Measurements from ENCODE around the gene SAFB2. TPM values are rescaled to one million over a fixed set of nuclear protein-coding genes. Genes with fewer than 3 reads are reported as not detected.

Gene SAFB2
- total and polyA plus RNA-seq, 2 donors (not counting 3 experiments of a cell fraction or from before 2014, with no cell fraction given), result 24.6 to 85.9 TPM

GRCh38 chr19:5540208-5540607 is 82.4 kb downstream of the SAFB2 start:
- H3K9me1 ChIP-seq (replicated peaks; ENCODE audit: control insufficient read depth, extremely low read depth, insufficient read depth, low read length), result no peaks in the 10 kb centered on the region
- dilution Hi-C loops (cut with MboI; ENCODE audit: extremely low pct_ligation_motif_present, low sequenced_read_pairs) (no loop called here), intact Hi-C loops (cut with micrococcal nuclease) (no loop called here)
- ChIA-PET CTCF (no interaction called here), POLR2A (no interaction called here)
- H3K9me3 ChIP-seq (replicated peaks; ENCODE audit: control insufficient read depth, insufficient read depth, low read length), result no peaks in the 10 kb centered on the region
- H4K20me1 ChIP-seq (replicated peaks; ENCODE audit: control insufficient read depth, extremely low read depth, insufficient read depth, low read length), result no peaks in the 10 kb centered on the region
- H3K4me1 ChIP-seq (ENCODE audit: control insufficient read depth, extremely low read depth, insufficient read depth, low read length), result no peaks in the 10 kb centered on the region
- H3K79me2 ChIP-seq (ENCODE audit: control insufficient read depth, insufficient read depth, low read length), result no peaks in the 10 kb centered on the region
- no peak overlapping the region for H3K4me3 ChIP-seq (replicated peaks in 1 of 3; ENCODE audit: insufficient read depth in 1 of 3, low read depth in 1 of 3, low read length in 3 of 3)
- H3K27me3 ChIP-seq (ENCODE audit: control insufficient read depth in 2 of 2, insufficient read depth in 2 of 2, low read length in 2 of 2), result peaks cover 0 to 4% of the 10 kb centered on the region in 2 experiments
- no peak overlapping the region for H2AFZ ChIP-seq (ENCODE audit: low read depth, low read length)
- FAIRE-seq (no peak), DNase-seq (ENCODE audit: low read depth, low spot score) (no peak)
- H3K36me3 ChIP-seq (ENCODE audit: control insufficient read depth in 2 of 2, extremely low read depth in 1 of 2, insufficient read depth in 2 of 2, low read length in 2 of 2), result no peaks in the 10 kb centered on the region
- BruUV-seq (replicated peaks), result no TSS peak
- no peak for TF ChIP-seq GATA2 (IDR thresholded peaks at IDR 0.05; ENCODE audit: insufficient read depth, insufficient read length, low read depth, low read length)
- no peak for TF ChIP-seq POLR2AphosphoS5 (IDR thresholded peaks at IDR 0.05; ENCODE audit: insufficient read depth, low read depth, low read length)
- TF ChIP-seq MYC (IDR thresholded peaks at IDR 0.05; ENCODE audit: low read depth, low read length), result no peak
- TF ChIP-seq POLR2A (IDR thresholded peaks at IDR 0.05; ENCODE audit: low read depth, low read length), result no peak
- TF ChIP-seq FOS (IDR thresholded peaks at IDR 0.05; ENCODE audit: borderline replicate concordance, insufficient read depth, low read length), result no peak
- no peak for TF ChIP-seq CTCF (IDR thresholded peaks at IDR 0.05; ENCODE audit: extremely low read depth in 1 of 2, insufficient read depth in 1 of 2, low read depth in 1 of 2, low read length in 2 of 2)
- TF ChIP-seq EZH2 (IDR thresholded peaks at IDR 0.05; ENCODE audit: borderline replicate concordance, low read depth, low read length, severe bottlenecking), result no peak
- no peak for TF ChIP-seq MAX (IDR thresholded peaks at IDR 0.05; ENCODE audit: insufficient read depth, insufficient read length)
- no peak for TF ChIP-seq JUN (IDR thresholded peaks at IDR 0.05; ENCODE audit: borderline replicate concordance, insufficient read depth, insufficient read length, low read depth)
- H3K27ac ChIP-seq (ENCODE audit: insufficient read depth, low read depth, low read length), result no peak overlapping the region
- H3K4me2 ChIP-seq (ENCODE audit: insufficient read depth, low read length), result no peak overlapping the region
- no peak overlapping the region for H3K9ac ChIP-seq (replicated peaks; ENCODE audit: extremely low read depth, insufficient read depth, low read length)

Measured in endothelial cell of umbilical vein (primary cell).